ENCODE measurements around the gene CRTC1.
"Not testable (repeated sequence)": the region's sequence is repeated elsewhere in the genome, so short reads cannot be mapped to it uniquely, and the experiment has no call there.

CRTC1 gene

GRCh38 chr19:18729933-18730530 lies 46.6 kb downstream of the CRTC1 start:
- DNase-seq (ENCODE audit: low spot score) = no peak
- in situ Hi-C loops (cut with MboI; ENCODE audit: low pct_unique_long_range_greater_than_20kb, low sequenced_read_pairs, unreplicated experiment) = no loop called here
- TF ChIP-seq CTCF (IDR thresholded peaks at IDR 0.05; ENCODE audit: extremely low read depth, insufficient read depth, missing control alignments) = no peak

- DNase-seq (ENCODE audit: low spot score) = no peak
- in situ Hi-C loops (cut with MboI; ENCODE audit: low pct_unique_long_range_greater_than_20kb, low sequenced_read_pairs, unreplicated experiment) = no loop called here
- TF ChIP-seq CTCF (IDR thresholded peaks at IDR 0.05; ENCODE audit: extremely low read depth, insufficient read depth, missing control alignments) = no peak
Observed at GRCh38 chr19:18730885-18731513, 47.5 kb downstream of the CRTC1 start.

DNA sequence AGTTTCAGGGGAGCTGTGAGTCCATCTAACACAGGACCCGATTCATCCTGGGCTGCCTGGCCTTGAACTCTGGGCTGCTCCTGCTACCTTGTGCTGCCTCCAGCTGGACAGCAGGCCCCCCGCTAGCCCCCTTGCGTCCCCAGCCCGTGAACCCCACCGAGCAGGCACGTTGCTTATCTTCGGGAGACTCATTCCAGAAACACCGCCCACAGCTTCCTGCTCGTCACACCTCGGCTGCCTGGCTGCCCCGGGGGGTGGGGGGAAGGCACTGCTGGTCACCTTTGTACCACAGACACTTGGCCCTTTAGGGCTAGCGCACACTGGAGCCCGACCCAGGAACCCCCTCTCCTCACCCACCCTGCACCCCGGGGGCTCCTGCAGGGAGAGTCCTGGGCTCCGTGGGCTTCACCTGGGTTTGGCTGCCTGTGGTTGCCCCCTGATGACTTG lies 48.1 kb downstream of the CRTC1 start:
- DNase-seq (ENCODE audit: low spot score) = no peak
- in situ Hi-C loops (cut with MboI; ENCODE audit: low pct_unique_long_range_greater_than_20kb, low sequenced_read_pairs, unreplicated experiment) = no loop called here
- no peak for TF ChIP-seq CTCF (IDR thresholded peaks at IDR 0.05; ENCODE audit: extremely low read depth, insufficient read depth, missing control alignments)

DNA sequence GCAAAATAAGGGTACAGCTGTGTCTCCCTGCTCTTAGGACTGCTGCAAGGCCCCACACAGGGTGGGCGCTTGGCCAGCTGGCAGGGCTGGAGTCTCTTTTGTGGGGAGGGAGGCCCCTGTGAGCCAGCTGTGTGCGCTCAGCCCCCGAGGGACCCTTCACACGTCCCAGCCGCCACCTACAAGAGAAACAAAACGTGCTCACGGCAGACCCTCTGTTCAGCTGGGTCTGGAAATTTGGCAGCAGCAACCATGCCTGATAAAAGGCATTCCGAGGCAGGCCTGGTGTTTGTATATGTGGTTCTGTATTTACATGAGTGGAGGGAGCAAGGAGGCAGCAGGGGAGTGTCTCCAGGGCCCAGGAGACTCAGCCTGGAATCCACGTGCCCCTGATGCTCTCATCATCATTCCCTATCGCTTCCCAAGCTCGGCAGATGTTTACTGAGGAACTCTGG lies 49.7 kb downstream of the CRTC1 start:
- in situ Hi-C loops (cut with MboI; ENCODE audit: low pct_unique_long_range_greater_than_20kb, low sequenced_read_pairs, unreplicated experiment) = no loop called here
- no peak for DNase-seq (ENCODE audit: low spot score)
- TF ChIP-seq CTCF (IDR thresholded peaks at IDR 0.05; ENCODE audit: extremely low read depth, insufficient read depth, missing control alignments) = no peak

DNA sequence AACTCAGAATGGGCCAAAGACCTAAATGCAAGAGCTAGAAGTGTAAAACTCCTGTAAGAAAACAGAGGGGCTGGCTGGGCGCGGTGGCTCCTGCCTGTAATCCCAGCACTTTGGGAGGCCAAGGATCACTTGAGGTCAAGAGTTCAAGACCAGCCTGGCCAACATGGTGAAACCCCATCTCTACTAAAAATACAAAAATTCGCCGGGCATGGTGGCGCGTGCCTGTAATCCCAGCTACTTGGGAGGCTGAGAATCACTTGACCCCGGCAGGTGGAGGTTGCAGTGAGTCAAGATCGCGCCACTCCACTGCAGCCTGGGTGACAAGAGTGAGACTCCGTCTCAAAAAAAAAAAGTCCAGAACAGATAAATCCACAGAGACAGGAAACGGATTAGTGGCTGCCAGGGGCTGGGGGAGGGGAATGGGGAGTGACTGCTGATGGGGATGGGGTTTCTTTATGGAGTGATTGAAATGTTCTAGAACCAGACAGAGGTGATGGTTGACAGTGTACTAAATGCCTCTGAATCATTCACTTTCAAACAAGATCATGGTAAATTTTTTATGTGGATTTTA lies 50.4 kb downstream of the CRTC1 start:
- DNase-seq (ENCODE audit: low spot score); in situ Hi-C loops (cut with MboI; ENCODE audit: low pct_unique_long_range_greater_than_20kb, low sequenced_read_pairs, unreplicated experiment): not testable (repeated sequence)

- no peak for DNase-seq (ENCODE audit: low spot score)
- in situ Hi-C loops (cut with MboI; ENCODE audit: low pct_unique_long_range_greater_than_20kb, low sequenced_read_pairs, unreplicated experiment) = no loop called here
- TF ChIP-seq CTCF (IDR thresholded peaks at IDR 0.05; ENCODE audit: extremely low read depth, insufficient read depth, missing control alignments) = no peak
Observed at GRCh38 chr19:18735324-18735723, 51.8 kb downstream of the CRTC1 start.

- no peak for DNase-seq (ENCODE audit: low spot score)
- no peak for TF ChIP-seq CTCF (IDR thresholded peaks at IDR 0.05; ENCODE audit: extremely low read depth, insufficient read depth, missing control alignments)
- in situ Hi-C loops (cut with MboI; ENCODE audit: low pct_unique_long_range_greater_than_20kb, low sequenced_read_pairs, unreplicated experiment) = no loop called here
Observed at GRCh38 chr19:18735752-18736151, 52.3 kb downstream of the CRTC1 start.
